ENCODE data around the gene HORMAD2.
"Not testable (repeated sequence)": the region's sequence is repeated elsewhere in the genome, so short reads cannot be mapped to it uniquely, and the experiment has no call there.

DNA sequence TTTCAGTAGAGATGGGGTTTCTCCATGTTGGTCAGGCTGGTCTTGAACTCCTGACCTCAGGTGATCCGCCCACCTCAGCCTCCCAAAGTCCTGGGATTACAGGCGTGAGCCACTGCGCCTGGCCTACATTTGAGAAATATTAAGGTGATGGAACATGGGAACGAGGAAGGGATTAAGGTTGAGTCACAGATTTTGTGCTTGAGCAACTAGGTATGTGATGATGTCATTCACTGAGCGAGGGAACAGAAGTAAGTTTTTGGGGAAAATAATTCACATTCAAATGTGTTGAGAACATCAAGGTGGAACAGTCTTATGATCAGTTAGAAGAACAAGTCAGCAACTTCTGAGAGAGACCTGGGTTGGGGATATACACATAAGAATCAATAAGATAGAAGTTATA is 6.8 kb downstream of the HORMAD2 start:
- TF ChIP-seq, protein P1, sequence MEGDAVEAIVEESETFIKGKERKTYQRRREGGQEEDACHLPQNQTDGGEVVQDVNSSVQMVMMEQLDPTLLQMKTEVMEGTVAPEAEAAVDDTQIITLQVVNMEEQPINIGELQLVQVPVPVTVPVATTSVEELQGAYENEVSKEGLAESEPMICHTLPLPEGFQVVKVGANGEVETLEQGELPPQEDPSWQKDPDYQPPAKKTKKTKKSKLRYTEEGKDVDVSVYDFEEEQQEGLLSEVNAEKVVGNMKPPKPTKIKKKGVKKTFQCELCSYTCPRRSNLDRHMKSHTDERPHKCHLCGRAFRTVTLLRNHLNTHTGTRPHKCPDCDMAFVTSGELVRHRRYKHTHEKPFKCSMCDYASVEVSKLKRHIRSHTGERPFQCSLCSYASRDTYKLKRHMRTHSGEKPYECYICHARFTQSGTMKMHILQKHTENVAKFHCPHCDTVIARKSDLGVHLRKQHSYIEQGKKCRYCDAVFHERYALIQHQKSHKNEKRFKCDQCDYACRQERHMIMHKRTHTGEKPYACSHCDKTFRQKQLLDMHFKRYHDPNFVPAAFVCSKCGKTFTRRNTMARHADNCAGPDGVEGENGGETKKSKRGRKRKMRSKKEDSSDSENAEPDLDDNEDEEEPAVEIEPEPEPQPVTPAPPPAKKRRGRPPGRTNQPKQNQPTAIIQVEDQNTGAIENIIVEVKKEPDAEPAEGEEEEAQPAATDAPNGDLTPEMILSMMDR (IDR thresholded peaks at IDR 0.05; ENCODE audit: low read depth, low read length): not testable (repeated sequence)
- TF ChIP-seq, protein P2, sequence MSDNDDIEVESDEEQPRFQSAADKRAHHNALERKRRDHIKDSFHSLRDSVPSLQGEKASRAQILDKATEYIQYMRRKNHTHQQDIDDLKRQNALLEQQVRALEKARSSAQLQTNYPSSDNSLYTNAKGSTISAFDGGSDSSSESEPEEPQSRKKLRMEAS (IDR thresholded peaks at IDR 0.05; ENCODE audit: low read depth, low read length): not testable (repeated sequence)
- not testable (repeated sequence) for TF ChIP-seq POLR2A (IDR thresholded peaks at IDR 0.05; ENCODE audit: extremely low read depth, insufficient read length); MYC (IDR thresholded peaks at IDR 0.05; ENCODE audit: low read depth, low read length)

Data from NB4 (cell line).